ENCODE results near the gene SLC25A26. TPM values are rescaled to one million over a fixed set of nuclear protein-coding genes. Genes with fewer than 3 reads are reported as not detected.

The SLC25A26 gene
- total RNA-seq, 2 donors from 2014 or later, result 8.6 to 9.2 TPM

- H3K27me3 ChIP-seq, result no peaks in the 10 kb centered on the region
- H3K4me1 ChIP-seq, result peaks cover 8% of the 10 kb centered on the region
- DNase-seq, result no peak
- WGBS, 2 donors, result 52 to 61% methylated on average over 4 of the region's 4 CpGs
- TF ChIP-seq POLR2A (IDR thresholded peaks at IDR 0.05), result no peak
- TF ChIP-seq, protein P1, sequence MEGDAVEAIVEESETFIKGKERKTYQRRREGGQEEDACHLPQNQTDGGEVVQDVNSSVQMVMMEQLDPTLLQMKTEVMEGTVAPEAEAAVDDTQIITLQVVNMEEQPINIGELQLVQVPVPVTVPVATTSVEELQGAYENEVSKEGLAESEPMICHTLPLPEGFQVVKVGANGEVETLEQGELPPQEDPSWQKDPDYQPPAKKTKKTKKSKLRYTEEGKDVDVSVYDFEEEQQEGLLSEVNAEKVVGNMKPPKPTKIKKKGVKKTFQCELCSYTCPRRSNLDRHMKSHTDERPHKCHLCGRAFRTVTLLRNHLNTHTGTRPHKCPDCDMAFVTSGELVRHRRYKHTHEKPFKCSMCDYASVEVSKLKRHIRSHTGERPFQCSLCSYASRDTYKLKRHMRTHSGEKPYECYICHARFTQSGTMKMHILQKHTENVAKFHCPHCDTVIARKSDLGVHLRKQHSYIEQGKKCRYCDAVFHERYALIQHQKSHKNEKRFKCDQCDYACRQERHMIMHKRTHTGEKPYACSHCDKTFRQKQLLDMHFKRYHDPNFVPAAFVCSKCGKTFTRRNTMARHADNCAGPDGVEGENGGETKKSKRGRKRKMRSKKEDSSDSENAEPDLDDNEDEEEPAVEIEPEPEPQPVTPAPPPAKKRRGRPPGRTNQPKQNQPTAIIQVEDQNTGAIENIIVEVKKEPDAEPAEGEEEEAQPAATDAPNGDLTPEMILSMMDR (IDR thresholded peaks at IDR 0.05), result no peak
- no peak overlapping the region for H3K27ac ChIP-seq
- no peaks in the 10 kb centered on the region for H3K36me3 ChIP-seq (replicated peaks in 1 of 2; ENCODE audit: insufficient read depth in 1 of 2, low read depth in 2 of 2)
- ATAC-seq, result no peak
- no peak overlapping the region for H3K4me3 ChIP-seq
- intact Hi-C loops (cut with DNase I), result no loop called here
- no peaks in the 10 kb centered on the region for H3K9me3 ChIP-seq
These were observed 9.1 kb downstream of the SLC25A26 start for GRCh38 chr3:66229931-66230330.

DNA sequence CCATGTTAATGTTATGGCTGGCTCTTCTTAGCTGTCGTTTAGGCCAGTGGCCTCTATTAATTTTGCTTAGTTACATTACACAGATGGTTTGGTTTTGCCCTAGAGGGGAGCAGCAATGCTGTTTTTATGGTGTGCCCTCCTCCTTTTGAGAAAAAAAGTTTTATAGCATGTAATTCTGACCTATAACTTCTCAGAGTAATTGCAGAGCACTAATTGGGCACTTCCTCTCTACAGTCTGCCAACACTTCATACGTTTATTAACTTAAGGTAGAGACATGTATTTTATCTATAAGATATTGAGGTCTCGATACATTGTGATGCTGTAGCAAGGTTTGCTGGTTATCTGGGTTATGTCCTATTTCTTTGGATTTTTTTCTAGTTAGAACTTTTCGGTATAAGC lies 12.2 kb downstream of the SLC25A26 start:
- ATAC-seq (no peak), DNase-seq (no peak)
- 73 to 80% methylated on average over 4 of the region's 4 CpGs for WGBS, 2 donors
- no peak overlapping the region for H3K4me3 ChIP-seq
- H3K27me3 ChIP-seq, result no peaks in the 10 kb centered on the region
- peaks cover 8% of the 10 kb centered on the region for H3K4me1 ChIP-seq
- H3K9me3 ChIP-seq, result no peaks in the 10 kb centered on the region
- H3K36me3 ChIP-seq (replicated peaks in 1 of 2; ENCODE audit: insufficient read depth in 1 of 2, low read depth in 2 of 2), result no peaks in the 10 kb centered on the region
- no peak overlapping the region for H3K27ac ChIP-seq
- intact Hi-C loops (cut with DNase I), result no loop called here
- TF ChIP-seq POLR2A (IDR thresholded peaks at IDR 0.05), result no peak
- TF ChIP-seq, protein P1 (IDR thresholded peaks at IDR 0.05), result no peak

DNA sequence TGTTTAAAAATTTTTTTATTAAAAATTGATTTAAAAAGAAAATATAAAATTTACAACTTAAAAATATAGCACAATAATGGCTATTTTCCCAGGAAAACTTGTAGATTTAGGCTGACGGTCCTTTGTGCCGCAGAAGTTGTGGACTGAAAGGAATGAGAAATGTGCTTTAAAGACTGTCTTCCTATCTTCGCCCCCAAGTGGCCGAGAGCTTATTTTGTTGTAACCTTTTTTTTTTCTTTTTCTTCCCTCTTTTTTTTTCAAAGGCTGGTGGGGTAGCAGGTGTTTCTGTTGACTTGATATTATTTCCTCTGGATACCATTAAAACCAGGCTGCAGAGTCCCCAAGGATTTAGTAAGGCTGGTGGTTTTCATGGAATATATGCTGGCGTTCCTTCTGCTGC lies 15.5 kb downstream of the SLC25A26 start:
- ATAC-seq (no peak), DNase-seq (no peak)
- intact Hi-C loops (cut with DNase I), result no loop called here
- no peaks in the 10 kb centered on the region for H3K9me3 ChIP-seq
- peaks cover 8% of the 10 kb centered on the region for H3K4me1 ChIP-seq
- 89 to 96% methylated on average over 5 of the region's 5 CpGs for WGBS, 2 donors
- H3K4me3 ChIP-seq, result no peak overlapping the region
- TF ChIP-seq, protein P1 (IDR thresholded peaks at IDR 0.05), result no peak
- TF ChIP-seq POLR2A (IDR thresholded peaks at IDR 0.05), result no peak
- no peak overlapping the region for H3K27ac ChIP-seq
- no peaks in the 10 kb centered on the region for H3K27me3 ChIP-seq
- no peaks in the 10 kb centered on the region for H3K36me3 ChIP-seq (replicated peaks in 1 of 2; ENCODE audit: insufficient read depth in 1 of 2, low read depth in 2 of 2)

DNA sequence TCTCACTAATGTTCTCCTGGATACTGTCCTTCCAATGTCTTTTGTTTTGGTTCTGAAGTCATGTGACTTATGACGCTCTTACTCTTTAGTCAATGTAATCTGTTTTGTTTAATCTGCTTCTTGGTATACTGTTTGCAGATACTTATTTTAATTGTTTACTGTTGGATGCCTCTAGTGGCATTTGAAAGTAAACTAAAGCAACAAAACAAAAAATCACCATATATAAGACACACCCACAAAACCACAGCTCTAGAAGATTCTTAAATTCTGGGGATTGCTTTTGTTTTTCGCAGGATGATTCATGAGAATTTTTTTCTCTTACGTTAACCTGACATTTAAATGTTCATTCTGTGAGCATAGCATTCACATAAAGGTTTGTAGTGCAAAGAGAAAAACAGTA lies 16.8 kb downstream of the SLC25A26 start:
- H3K9me3 ChIP-seq, result no peaks in the 10 kb centered on the region
- peaks cover 8% of the 10 kb centered on the region for H3K4me1 ChIP-seq
- DNase-seq, result no peak
- H3K36me3 ChIP-seq (replicated peaks in 1 of 2; ENCODE audit: insufficient read depth in 1 of 2, low read depth in 2 of 2), result no peaks in the 10 kb centered on the region
- TF ChIP-seq, protein P1 (IDR thresholded peaks at IDR 0.05), result no peak
- no peak for TF ChIP-seq POLR2A (IDR thresholded peaks at IDR 0.05)
- H3K27ac ChIP-seq, result no peak overlapping the region
- 91 to 92% methylated on average over 3 of the region's 3 CpGs for WGBS, 2 donors
- intact Hi-C loops (cut with DNase I), result no loop called here
- no peaks in the 10 kb centered on the region for H3K27me3 ChIP-seq
- no peak for ATAC-seq
- H3K4me3 ChIP-seq, result no peak overlapping the region

DNA sequence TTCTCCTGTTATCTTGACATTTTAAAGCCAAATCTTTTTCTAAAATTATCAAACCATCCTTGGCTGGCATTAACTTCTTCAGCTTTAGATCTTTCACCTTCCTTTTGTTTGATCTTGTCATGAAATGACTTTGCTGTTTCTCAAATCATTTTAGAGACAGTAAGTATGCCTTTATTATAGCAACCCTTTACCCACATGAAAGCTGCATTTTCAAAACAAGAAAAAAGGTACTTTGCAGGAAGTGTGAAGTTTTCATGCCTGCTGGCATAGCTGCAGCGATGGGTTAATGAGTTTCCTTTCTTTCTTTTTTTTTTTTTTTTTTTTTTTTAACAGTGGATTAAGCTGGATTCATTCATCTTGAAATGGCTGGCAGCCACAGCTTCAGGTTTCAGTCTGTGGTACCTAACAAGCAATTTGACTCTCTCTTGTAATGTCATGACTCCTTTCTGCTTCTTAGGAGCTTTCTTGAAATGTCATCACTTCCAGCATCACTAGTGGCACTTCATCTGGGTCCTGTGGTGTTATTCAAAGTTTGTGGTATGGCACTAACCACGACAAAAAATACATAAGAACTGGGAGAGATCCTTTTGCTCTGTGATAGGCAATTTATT lies 18.8 kb downstream of the SLC25A26 start:
- TF ChIP-seq, protein P1 (IDR thresholded peaks at IDR 0.05), result no peak
- no peak for TF ChIP-seq POLR2A (IDR thresholded peaks at IDR 0.05)
- Histone ChIP-seq H3K36me3 (replicated peaks in 1 of 2; ENCODE audit: insufficient read depth in 1 of 2, low read depth in 2 of 2) (no peaks in the 10 kb centered on the region), H3K27ac (no peak overlapping the region), H3K9me3 (no peaks in the 10 kb centered on the region), H3K4me3 (no peak overlapping the region), H3K27me3 (no peaks in the 10 kb centered on the region), H3K4me1 (peaks cover under 1% of the 10 kb centered on the region)
- ATAC-seq (no peak), DNase-seq (no peak)
- intact Hi-C loops (cut with DNase I), result no loop called here
- WGBS, 2 donors, result 92 to 98% methylated on average over 2 of the region's 2 CpGs

Data from body of pancreas (tissue), 4 donors.